Keratinocyte (primary cell): Measurements from ENCODE around the gene DHRS12. TPM values are rescaled to one million over a fixed set of nuclear protein-coding genes. Genes with fewer than 3 reads are reported as not detected.

Source experiments
- DNase-seq: peaks from one replicate; pipeline ENCODE4 v3.0.0-alpha.2; 2011; ENCODE audit warnings: low read depth, missing footprints, low spot score
- FAIRE-seq: peaks from 2 replicates; lab custom pipeline; 2011; peaks lifted over from hg19 to GRCh38; lab: Jason Lieb, UNC
- H2AFZ ChIP-seq: 2 replicates; pipeline ENCODE4 v1.6.0; 2012; ENCODE audit warnings: low read length, control low read depth, inconsistent platforms; ENCODE audit not compliant: control insufficient read depth
- H3K27ac ChIP-seq: 2 replicates; pipeline ENCODE4 v1.5.1; 2011; ENCODE audit warnings: low read length; ENCODE audit not compliant: control insufficient read depth, insufficient read depth
- H3K27me3 ChIP-seq: 3 replicates; pipeline ENCODE4 v1.6.0; 2011; ENCODE audit warnings: low read length; ENCODE audit not compliant: control insufficient read depth, insufficient read depth; ENCODE audit errors: extremely low read depth
- H3K36me3 ChIP-seq, 2 experiments: 2 replicates in 1 of 2; 3 replicates in 1 of 2; pipeline ENCODE4 v1.5.1; 2011; ENCODE audit warnings: low read length in 2 of 2, mild to moderate bottlenecking in 1 of 2; ENCODE audit not compliant: control insufficient read depth in 2 of 2, insufficient read depth in 2 of 2; ENCODE audit errors: extremely low read depth in 1 of 2
- H3K4me1 ChIP-seq: 3 replicates; pipeline ENCODE4 v1.5.1; 2011; ENCODE audit warnings: low read length; ENCODE audit not compliant: control insufficient read depth, insufficient read depth; ENCODE audit errors: extremely low read depth
- H3K4me2 ChIP-seq: 3 replicates; pipeline ENCODE4 v1.6.0; 2011; ENCODE audit warnings: low read depth, low read length; ENCODE audit not compliant: control insufficient read depth, insufficient read depth; ENCODE audit errors: extremely low read depth
- H3K4me3 ChIP-seq, 3 experiments: fragments of 200-600 bp in 1 of 3; sonication (generic) in 1 of 3; 2 replicates in 2 of 3; 3 replicates in 1 of 3; pipeline ENCODE4 v1.5.1; 2011 to 2016; ENCODE audit warnings: low read length in 3 of 3, mild to moderate bottlenecking in 3 of 3, control low read depth in 2 of 3, inconsistent platforms in 1 of 3, low read depth in 1 of 3, mixed read lengths in 1 of 3, mixed run types in 1 of 3, moderate library complexity in 1 of 3; ENCODE audit not compliant: control insufficient read depth in 2 of 3, insufficient read depth in 2 of 3; ENCODE audit errors: extremely low read depth in 1 of 3
- H3K79me2 ChIP-seq: 2 replicates; pipeline ENCODE4 v1.6.0; 2012; ENCODE audit warnings: low read length; ENCODE audit not compliant: control insufficient read depth, insufficient read depth
- H3K9ac ChIP-seq: 3 replicates; pipeline ENCODE4 v1.6.0; 2011; ENCODE audit warnings: low read length; ENCODE audit not compliant: control insufficient read depth, insufficient read depth; ENCODE audit errors: extremely low read depth
- H3K9me1 ChIP-seq: 3 replicates; pipeline ENCODE4 v1.6.0; 2011; ENCODE audit warnings: low read length; ENCODE audit not compliant: control insufficient read depth, insufficient read depth; ENCODE audit errors: extremely low read depth
- H3K9me3 ChIP-seq: 2 replicates; pipeline ENCODE4 v1.5.1; 2012; ENCODE audit warnings: low read depth, low read length; ENCODE audit not compliant: control insufficient read depth
- H4K20me1 ChIP-seq: 3 replicates; pipeline ENCODE4 v1.6.0; 2011; ENCODE audit warnings: low read length; ENCODE audit not compliant: control insufficient read depth, insufficient read depth; ENCODE audit errors: extremely low read depth
- EZH2 ChIP-seq: IDR thresholded peaks from one replicate; pipeline ENCODE4 v1.6.1; 2012; ENCODE audit warnings: inconsistent platforms, mild to moderate bottlenecking, low read length, moderate library complexity
- dilution Hi-C: fragments of 300-500 bp; cut with MboI; formaldehyde crosslinking; loops from one replicate; pipeline ENCODE4 v1.7.0; 2020; ENCODE audit warnings: low sequenced_read_pairs; ENCODE audit not compliant: extremely low pct_ligation_motif_present
- polyA plus RNA-seq, 5 experiments: library from polyadenylated mRNA; depleted of rRNA in 3 of 5; stranded (reverse) in 3 of 5; stranded (forward) in 1 of 5; unstranded in 1 of 5; fragments of >200 nt; gene quantifications; 1 replicate in 1 of 5; 2 replicates in 3 of 5; 3 replicates in 1 of 5; pipeline versions ENCODE4 v1.2.1 to v1.2.3, GENCODE V29; 2011 to 2012; ENCODE audit warnings: missing spikeins in 2 of 5, low read depth in 1 of 5, low replicate concordance in 1 of 5
- TF ChIP-seq, protein P1 (sequence below), 3 experiments: IDR thresholded peaks in 1 of 3; conservative IDR thresholded peaks in 1 of 3; optimal IDR thresholded peaks in 1 of 3; 2 replicates in 2 of 3; 3 replicates in 1 of 3; pipeline versions ENCODE3 to v1.5.1; 2011; ENCODE audit warnings: low read length in 3 of 3, mild to moderate bottlenecking in 3 of 3, moderate library complexity in 2 of 3, control low read depth in 1 of 3, inconsistent platforms in 1 of 3; ENCODE audit not compliant: insufficient read depth in 2 of 3; ENCODE audit errors: extremely low read depth in 1 of 3

DHRS12 gene
- polyA plus RNA-seq, 1 donor (not counting 4 experiments of a cell fraction or from before 2014, with no cell fraction given): 6.1 TPM

DNA sequence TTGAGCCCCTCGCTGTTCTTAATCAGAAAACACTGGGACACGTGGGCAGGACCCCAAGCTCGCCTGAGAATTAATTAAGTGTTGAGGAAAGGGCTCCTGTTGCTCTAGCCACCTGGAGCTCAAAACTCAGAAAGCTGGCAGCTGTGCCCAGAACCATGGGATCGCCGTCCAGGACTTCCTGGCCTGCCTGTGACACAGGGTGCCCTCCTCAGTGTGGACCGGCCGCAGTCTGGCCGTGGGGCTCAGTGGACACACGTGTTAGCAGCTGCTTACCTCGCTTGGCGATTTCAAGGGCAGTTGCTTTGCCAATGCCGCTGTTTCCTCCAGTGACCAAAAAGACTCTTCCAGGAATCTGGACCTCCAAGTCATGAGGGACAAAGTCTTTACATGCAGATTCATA lies 4.7 kb downstream of the DHRS12 start:
- H3K4me3 ChIP-seq: no peak overlapping the region
- no peak overlapping the region for H3K27ac ChIP-seq
- DNase-seq: no peak
- no peaks in the 10 kb centered on the region for H3K9me1 ChIP-seq
- H3K27me3 ChIP-seq: no peaks in the 10 kb centered on the region
- no peak overlapping the region for H3K4me2 ChIP-seq
- H3K9me3 ChIP-seq: no peaks in the 10 kb centered on the region
- H3K36me3 ChIP-seq: no peaks in the 10 kb centered on the region
- TF ChIP-seq, protein P1, sequence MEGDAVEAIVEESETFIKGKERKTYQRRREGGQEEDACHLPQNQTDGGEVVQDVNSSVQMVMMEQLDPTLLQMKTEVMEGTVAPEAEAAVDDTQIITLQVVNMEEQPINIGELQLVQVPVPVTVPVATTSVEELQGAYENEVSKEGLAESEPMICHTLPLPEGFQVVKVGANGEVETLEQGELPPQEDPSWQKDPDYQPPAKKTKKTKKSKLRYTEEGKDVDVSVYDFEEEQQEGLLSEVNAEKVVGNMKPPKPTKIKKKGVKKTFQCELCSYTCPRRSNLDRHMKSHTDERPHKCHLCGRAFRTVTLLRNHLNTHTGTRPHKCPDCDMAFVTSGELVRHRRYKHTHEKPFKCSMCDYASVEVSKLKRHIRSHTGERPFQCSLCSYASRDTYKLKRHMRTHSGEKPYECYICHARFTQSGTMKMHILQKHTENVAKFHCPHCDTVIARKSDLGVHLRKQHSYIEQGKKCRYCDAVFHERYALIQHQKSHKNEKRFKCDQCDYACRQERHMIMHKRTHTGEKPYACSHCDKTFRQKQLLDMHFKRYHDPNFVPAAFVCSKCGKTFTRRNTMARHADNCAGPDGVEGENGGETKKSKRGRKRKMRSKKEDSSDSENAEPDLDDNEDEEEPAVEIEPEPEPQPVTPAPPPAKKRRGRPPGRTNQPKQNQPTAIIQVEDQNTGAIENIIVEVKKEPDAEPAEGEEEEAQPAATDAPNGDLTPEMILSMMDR (optimal IDR thresholded peaks at IDR 0.05 in 1 of 3, IDR thresholded peaks at IDR 0.05 in 1 of 3, conservative IDR thresholded peaks at IDR 0.05 in 1 of 3; ENCODE audit: extremely low read depth in 1 of 3, insufficient read depth in 2 of 3, low read length in 3 of 3): no peak
- no peak for TF ChIP-seq EZH2
- no peak overlapping the region for H3K9ac ChIP-seq
- FAIRE-seq: no peak
- no peak overlapping the region for H2AFZ ChIP-seq
- no peaks in the 10 kb centered on the region for H4K20me1 ChIP-seq
- dilution Hi-C loops: no loop called here
- no peaks in the 10 kb centered on the region for H3K79me2 ChIP-seq
- H3K4me1 ChIP-seq: peaks cover 20% of the 10 kb centered on the region

DNA sequence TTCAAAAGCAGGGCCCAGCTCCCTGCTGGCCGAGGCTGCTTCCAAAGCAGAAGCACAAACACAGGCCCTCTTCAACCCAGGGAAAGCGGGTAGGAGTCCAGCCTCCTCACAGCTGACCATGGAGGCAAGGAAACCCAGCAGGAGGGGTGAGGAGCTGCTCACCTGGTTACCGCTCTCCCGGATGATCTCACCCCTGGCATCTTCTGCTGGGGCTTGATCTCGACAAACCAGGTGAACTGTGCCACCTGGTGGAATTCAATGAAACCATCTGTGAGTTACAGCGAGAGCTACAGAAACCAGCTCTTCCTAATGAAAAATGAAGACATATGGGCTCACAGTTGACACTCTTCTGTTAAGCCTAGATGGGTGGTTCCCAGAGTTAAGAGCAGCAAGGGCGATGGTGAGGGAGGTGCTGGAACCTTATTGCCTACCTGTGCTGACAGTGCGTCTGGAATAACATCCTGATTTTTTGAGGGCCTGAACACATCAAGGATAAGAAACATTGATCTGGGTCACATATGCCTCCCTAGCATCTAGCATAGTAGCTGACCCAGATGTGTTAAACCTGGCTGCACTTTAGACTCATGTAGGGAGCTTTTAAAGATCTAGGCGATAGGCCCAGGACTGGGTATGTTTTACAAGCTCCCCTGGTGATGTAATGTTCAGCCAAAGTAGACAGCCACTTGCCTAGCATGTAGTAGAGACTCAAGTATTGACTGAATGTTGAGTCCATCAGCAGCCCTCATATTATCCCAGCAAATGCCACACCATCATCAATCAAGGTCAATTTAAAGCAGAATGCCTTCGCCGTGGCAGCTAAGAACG lies 6.1 kb downstream of the DHRS12 start:
- dilution Hi-C loops: no loop called here
- Histone ChIP-seq H3K4me1 (peaks cover 27% of the 10 kb centered on the region), H3K9me3 (no peaks in the 10 kb centered on the region), H3K27ac (no peak overlapping the region), H3K9ac (no peak overlapping the region), H4K20me1 (no peaks in the 10 kb centered on the region), H3K27me3 (no peaks in the 10 kb centered on the region), H3K4me2 (no peak overlapping the region), H3K4me3 (no peak overlapping the region), H3K36me3 (no peaks in the 10 kb centered on the region), H2AFZ (no peak overlapping the region), H3K79me2 (no peaks in the 10 kb centered on the region), H3K9me1 (no peaks in the 10 kb centered on the region)
- peak; percentile 95 for FAIRE-seq
- no peak for DNase-seq
- TF ChIP-seq, protein P1 (optimal IDR thresholded peaks at IDR 0.05 in 1 of 3, IDR thresholded peaks at IDR 0.05 in 1 of 3, conservative IDR thresholded peaks at IDR 0.05 in 1 of 3; ENCODE audit: extremely low read depth in 1 of 3, insufficient read depth in 2 of 3, low read length in 3 of 3): peak in 2 of 3 experiments; percentile 66 to 79
- no peak for TF ChIP-seq EZH2
